Activated T-cell treated with anti-CD3 and anti-CD28 coated beads, Interleukin-2, amount 50 U/mL, for 4 hours (primary cell): ENCODE measurements around the gene CDH2. TPM values are rescaled to one million over a fixed set of nuclear protein-coding genes. Genes with fewer than 3 reads are reported as not detected.

ENCODE experiments used
- ATAC-seq, 2 donors: fragments of 200-7000 bp; cut with Tn5 transposase; one replicate each; pipeline ENCODE4 v1.10.0; 2021
- DNase-seq: peaks from one replicate; pipeline ENCODE4 v3.0.0-alpha.2; 2020
- H3K27me3 Mint-ChIP-seq: one replicate; pipeline ENCODE4 v1.8.0; 2021; ENCODE audit warnings: low read depth, mixed read lengths
- H3K36me3 Mint-ChIP-seq: one replicate; pipeline ENCODE4 v1.8.0; 2022; ENCODE audit warnings: mixed read lengths; ENCODE audit not compliant: insufficient read depth
- H3K4me1 Mint-ChIP-seq: one replicate; pipeline ENCODE4 v1.8.0; 2021; ENCODE audit warnings: low read depth, mixed read lengths
- H3K4me3 Mint-ChIP-seq: one replicate; pipeline ENCODE4 v1.8.0; 2021; ENCODE audit warnings: mild to moderate bottlenecking, moderate library complexity, mixed read lengths
- H3K9me3 Mint-ChIP-seq: one replicate; pipeline ENCODE4 v1.8.0; 2021; ENCODE audit warnings: mixed read lengths
- total RNA-seq, 3 donors: library from RNA; stranded (reverse); gene quantifications; one replicate each; pipeline ENCODE4 v1.2.1, GENCODE V29; 2021

CDH2 gene
- total RNA-seq, 3 donors from 2014 or later, result 0.18 to 0.46 (median 0.22) TPM

GRCh38 chr18:28127763-28128658 lies 48.9 kb downstream of the CDH2 start:
- ATAC-seq (no peak), DNase-seq (no peak)
- no peak overlapping the region for H3K4me3 Mint-ChIP-seq
- no peaks in the 10 kb centered on the region for H3K9me3 Mint-ChIP-seq
- H3K36me3 Mint-ChIP-seq, result no peaks in the 10 kb centered on the region
- no peaks in the 10 kb centered on the region for H3K27me3 Mint-ChIP-seq
- no peaks in the 10 kb centered on the region for H3K4me1 Mint-ChIP-seq

- no peaks in the 10 kb centered on the region for H3K4me1 Mint-ChIP-seq
- no peak for DNase-seq
- no peaks in the 10 kb centered on the region for H3K27me3 Mint-ChIP-seq
- H3K9me3 Mint-ChIP-seq, result no peaks in the 10 kb centered on the region
- ATAC-seq, result no peak
- no peaks in the 10 kb centered on the region for H3K36me3 Mint-ChIP-seq
- no peak overlapping the region for H3K4me3 Mint-ChIP-seq
Measured at GRCh38 chr18:28127228-28127627, 49.7 kb downstream of the CDH2 start.

- Mint-ChIP-seq H3K4me3 (no peak overlapping the region), H3K4me1 (no peaks in the 10 kb centered on the region), H3K9me3 (no peaks in the 10 kb centered on the region), H3K27me3 (no peaks in the 10 kb centered on the region), H3K36me3 (no peaks in the 10 kb centered on the region)
- ATAC-seq, result no peak
- no peak for DNase-seq
Measured at GRCh38 chr18:28126768-28127167, 50.2 kb downstream of the CDH2 start.

- H3K4me3 Mint-ChIP-seq, result no peak overlapping the region
- no peak for ATAC-seq
Measured at GRCh38 chr18:28125051-28125450, 51.9 kb downstream of the CDH2 start.

GRCh38 chr18:28124131-28125029 lies 52.5 kb downstream of the CDH2 start:
- ATAC-seq, result no peak
- no peaks in the 10 kb centered on the region for H3K4me1 Mint-ChIP-seq
- H3K9me3 Mint-ChIP-seq, result no peaks in the 10 kb centered on the region
- H3K4me3 Mint-ChIP-seq, result no peak overlapping the region
- H3K36me3 Mint-ChIP-seq, result no peaks in the 10 kb centered on the region
- DNase-seq, result no peak
- H3K27me3 Mint-ChIP-seq, result no peaks in the 10 kb centered on the region

More at GRCh38 chr18:28125051-28125450, 51.9 kb downstream of the CDH2 start:
- Mint-ChIP-seq H3K27me3 (no peaks in the 10 kb centered on the region), H3K9me3 (no peaks in the 10 kb centered on the region), H3K4me1 (no peaks in the 10 kb centered on the region), H3K36me3 (no peaks in the 10 kb centered on the region)
- DNase-seq, result no peak

GRCh38 chr18:28123401-28124030 lies 53.4 kb downstream of the CDH2 start:
- H3K4me1 Mint-ChIP-seq, result no peaks in the 10 kb centered on the region
- ATAC-seq, result no peak
- DNase-seq, result no peak
- no peaks in the 10 kb centered on the region for H3K9me3 Mint-ChIP-seq
- no peaks in the 10 kb centered on the region for H3K27me3 Mint-ChIP-seq
- no peak overlapping the region for H3K4me3 Mint-ChIP-seq
- no peaks in the 10 kb centered on the region for H3K36me3 Mint-ChIP-seq

GRCh38 chr18:28120828-28121515 lies 56.0 kb downstream of the CDH2 start:
- H3K27me3 Mint-ChIP-seq, result no peaks in the 10 kb centered on the region
- no peaks in the 10 kb centered on the region for H3K36me3 Mint-ChIP-seq
- ATAC-seq, result no peak
- H3K4me3 Mint-ChIP-seq, result no peak overlapping the region
- DNase-seq, result no peak
- no peaks in the 10 kb centered on the region for H3K9me3 Mint-ChIP-seq
- no peaks in the 10 kb centered on the region for H3K4me1 Mint-ChIP-seq

- ATAC-seq, result no peak
- Mint-ChIP-seq H3K4me1 (no peaks in the 10 kb centered on the region), H3K36me3 (no peaks in the 10 kb centered on the region), H3K9me3 (no peaks in the 10 kb centered on the region), H3K27me3 (no peaks in the 10 kb centered on the region), H3K4me3 (no peak overlapping the region)
- no peak for DNase-seq
Measured at GRCh38 chr18:28116461-28116860, 60.5 kb downstream of the CDH2 start.

GRCh38 chr18:28115149-28115550 lies 61.8 kb downstream of the CDH2 start:
- H3K36me3 Mint-ChIP-seq, result no peaks in the 10 kb centered on the region
- no peak for DNase-seq
- no peaks in the 10 kb centered on the region for H3K27me3 Mint-ChIP-seq
- H3K4me3 Mint-ChIP-seq, result no peak overlapping the region
- H3K9me3 Mint-ChIP-seq, result no peaks in the 10 kb centered on the region
- no peaks in the 10 kb centered on the region for H3K4me1 Mint-ChIP-seq
- ATAC-seq, result no peak

- Mint-ChIP-seq H3K9me3 (no peaks in the 10 kb centered on the region), H3K36me3 (no peaks in the 10 kb centered on the region), H3K27me3 (no peaks in the 10 kb centered on the region), H3K4me3 (no peak overlapping the region), H3K4me1 (no peaks in the 10 kb centered on the region)
- no peak for DNase-seq
- no peak for ATAC-seq
Measured at GRCh38 chr18:28114472-28114871, 62.5 kb downstream of the CDH2 start.

- Mint-ChIP-seq H3K27me3 (no peaks in the 10 kb centered on the region), H3K4me3 (no peak overlapping the region), H3K36me3 (no peaks in the 10 kb centered on the region), H3K9me3 (no peaks in the 10 kb centered on the region), H3K4me1 (no peaks in the 10 kb centered on the region)
- DNase-seq (no peak), ATAC-seq (no peak)
Measured at GRCh38 chr18:28113271-28114029, 63.5 kb downstream of the CDH2 start.

- no peaks in the 10 kb centered on the region for H3K4me1 Mint-ChIP-seq
- H3K4me3 Mint-ChIP-seq, result no peak overlapping the region
- H3K36me3 Mint-ChIP-seq, result no peaks in the 10 kb centered on the region
- H3K27me3 Mint-ChIP-seq, result no peaks in the 10 kb centered on the region
- DNase-seq, result no peak
- no peak for ATAC-seq
- H3K9me3 Mint-ChIP-seq, result no peaks in the 10 kb centered on the region
Measured at GRCh38 chr18:28112056-28112470, 64.9 kb downstream of the CDH2 start.

GRCh38 chr18:28110924-28111323 lies 66.0 kb downstream of the CDH2 start:
- H3K9me3 Mint-ChIP-seq, result no peaks in the 10 kb centered on the region
- H3K36me3 Mint-ChIP-seq, result no peaks in the 10 kb centered on the region
- ATAC-seq, result no peak
- no peaks in the 10 kb centered on the region for H3K4me1 Mint-ChIP-seq
- no peak overlapping the region for H3K4me3 Mint-ChIP-seq
- DNase-seq, result no peak
- no peaks in the 10 kb centered on the region for H3K27me3 Mint-ChIP-seq
